ENCODE data around the gene ZNF345.

Gene ZNF345

DNA sequence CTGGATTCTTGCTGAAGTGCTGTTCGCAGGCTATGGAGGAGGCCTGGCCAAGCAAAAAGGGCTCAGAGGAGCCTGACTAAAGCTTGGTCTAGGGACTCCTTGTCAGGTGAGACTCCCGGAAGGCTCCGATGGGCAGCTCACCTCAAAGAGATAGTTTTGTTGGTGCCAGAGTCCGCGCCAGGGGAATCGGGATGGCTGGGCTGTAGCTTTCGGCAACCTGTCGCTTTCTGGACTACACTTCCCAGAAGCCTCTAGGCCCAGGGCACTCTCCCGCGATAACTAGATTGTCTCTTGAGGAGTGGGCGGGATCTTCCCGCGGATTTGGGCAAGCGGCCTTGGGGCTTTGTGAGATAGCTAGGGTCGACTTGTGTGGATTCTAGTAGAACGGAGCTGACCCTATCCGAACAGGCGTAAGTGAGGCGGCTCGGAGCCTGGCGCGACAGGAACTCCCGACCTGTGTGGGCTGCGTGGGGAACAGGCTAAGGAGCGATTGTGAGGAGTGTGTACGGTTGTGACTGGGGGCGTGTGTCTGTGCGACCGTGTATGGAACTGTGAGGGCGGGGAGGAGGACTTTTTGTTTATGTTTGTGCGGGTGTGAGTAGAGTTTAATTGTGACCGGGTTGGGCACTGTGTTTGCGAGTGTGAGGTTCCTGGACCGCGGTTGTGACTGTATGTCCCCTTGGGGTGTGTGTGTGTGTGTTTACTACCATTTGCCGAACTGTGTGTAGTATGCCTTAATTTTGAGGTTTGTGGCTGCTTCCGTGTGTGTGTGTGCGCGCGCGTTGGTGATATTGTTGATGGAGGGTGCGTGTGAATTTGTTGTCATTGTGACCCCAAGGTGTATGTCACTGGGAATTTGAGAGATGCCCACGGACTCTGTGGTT lies at the start of gene ZNF345:
Gene ZNF345, plus strand, starts transcription at position 318 of the 884 bp plus-strand sequence. CDS start 25,955 bp downstream, outside the sequence.
- peak; percentile 98 for DNase-seq

DNA sequence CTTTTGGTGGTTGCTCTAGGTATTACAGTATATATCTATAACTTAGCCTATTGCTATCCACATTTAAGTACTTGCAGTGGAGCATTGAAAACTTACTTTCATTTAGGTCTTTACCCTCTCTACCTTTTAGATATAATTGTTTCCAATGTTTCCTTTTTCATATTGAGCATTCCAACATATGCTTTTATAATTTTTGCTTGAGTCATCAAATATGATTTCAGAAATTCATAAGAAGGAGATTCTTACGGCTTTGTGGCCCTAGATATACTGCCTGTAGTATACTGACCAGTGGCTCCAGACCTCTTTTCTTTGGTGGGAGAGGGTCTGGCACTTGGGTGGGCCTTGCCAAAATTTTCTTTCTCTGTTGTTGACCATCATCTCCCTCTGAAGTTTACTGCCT lies 45.3 kb upstream of the ZNF345 start:
- no peak for DNase-seq

DNA sequence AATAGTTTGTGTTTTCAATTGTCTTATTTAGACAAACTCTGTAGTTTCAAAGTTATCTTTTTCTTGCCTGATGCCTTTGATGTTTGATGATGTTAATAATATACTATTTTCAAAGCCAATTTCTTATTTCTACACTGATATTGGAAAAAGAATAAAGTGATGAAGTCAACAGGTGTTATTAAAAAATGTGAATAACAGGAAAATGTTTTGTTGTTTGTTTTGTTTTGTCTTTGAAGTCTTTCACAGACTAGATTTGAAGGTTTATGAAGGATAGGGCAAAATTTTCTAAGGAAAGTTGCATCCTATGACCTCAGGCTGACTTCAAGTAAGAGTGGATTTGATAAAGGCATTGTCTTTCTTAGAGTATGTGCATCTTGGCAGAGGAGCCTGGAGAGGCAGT lies 43.6 kb upstream of the ZNF345 start:
- DNase-seq, result no peak

DNA sequence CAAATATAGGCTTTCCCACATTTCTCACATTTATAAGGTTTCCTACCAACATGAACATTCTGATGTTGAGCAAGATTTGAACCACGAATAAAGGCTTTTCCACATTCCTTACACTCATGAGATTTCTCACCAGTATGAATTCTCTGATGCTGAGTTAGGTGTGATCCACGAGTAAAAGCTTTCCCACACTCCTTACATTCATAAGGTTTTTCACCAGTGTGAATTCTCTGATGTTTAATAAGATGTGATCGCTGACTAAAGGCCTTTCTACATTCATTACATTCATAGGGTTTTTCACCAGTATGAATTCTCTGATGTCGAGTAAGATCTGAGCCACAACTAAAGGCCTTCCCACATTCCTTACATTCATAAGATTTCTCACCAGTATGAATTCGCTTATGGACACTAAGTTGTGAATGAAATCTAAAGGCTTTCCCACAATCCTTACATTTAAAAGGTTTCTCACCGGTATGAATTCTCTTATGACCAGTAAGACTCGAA lies 31.5 kb upstream of the ZNF345 start:
- DNase-seq, result no peak

DNA sequence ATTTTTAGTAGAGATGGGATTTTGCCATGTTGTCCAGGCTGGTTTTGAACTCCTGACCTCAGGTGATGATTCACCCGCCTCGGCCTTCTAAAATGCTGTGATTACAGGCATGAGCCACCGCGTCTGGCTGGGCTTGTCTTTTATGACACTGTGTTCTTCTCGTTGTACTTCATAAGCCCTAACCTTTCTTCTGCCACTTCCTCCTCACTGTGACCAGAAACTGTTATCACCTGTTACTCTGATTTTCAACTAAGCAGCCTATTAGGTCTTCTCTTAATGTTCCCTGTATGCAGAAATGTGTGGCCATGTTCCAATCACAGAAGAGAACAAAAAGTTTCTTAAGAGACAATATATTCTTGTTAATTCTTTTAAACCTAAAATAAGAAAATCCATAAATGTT lies 28.9 kb upstream of the ZNF345 start:
- no peak for DNase-seq

DNA sequence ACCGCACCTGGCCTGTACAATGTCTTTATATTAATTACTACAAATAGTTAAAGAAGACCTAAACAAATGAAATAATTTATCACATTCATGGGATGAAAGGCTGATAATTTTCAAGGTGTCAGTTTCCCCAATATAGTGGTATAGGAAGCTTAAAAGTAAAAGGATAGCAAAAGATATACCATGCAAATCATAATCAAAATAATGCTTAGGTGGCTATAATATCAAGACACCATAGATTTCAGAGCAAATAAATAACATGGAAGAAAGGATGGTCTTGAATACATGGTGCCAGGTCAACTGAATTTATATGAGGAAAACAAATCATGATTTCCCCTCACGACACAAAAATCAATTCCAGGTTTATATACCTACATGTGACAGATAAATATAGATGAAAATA lies 17.2 kb upstream of the ZNF345 start:
- DNase-seq, result no peak

DNA sequence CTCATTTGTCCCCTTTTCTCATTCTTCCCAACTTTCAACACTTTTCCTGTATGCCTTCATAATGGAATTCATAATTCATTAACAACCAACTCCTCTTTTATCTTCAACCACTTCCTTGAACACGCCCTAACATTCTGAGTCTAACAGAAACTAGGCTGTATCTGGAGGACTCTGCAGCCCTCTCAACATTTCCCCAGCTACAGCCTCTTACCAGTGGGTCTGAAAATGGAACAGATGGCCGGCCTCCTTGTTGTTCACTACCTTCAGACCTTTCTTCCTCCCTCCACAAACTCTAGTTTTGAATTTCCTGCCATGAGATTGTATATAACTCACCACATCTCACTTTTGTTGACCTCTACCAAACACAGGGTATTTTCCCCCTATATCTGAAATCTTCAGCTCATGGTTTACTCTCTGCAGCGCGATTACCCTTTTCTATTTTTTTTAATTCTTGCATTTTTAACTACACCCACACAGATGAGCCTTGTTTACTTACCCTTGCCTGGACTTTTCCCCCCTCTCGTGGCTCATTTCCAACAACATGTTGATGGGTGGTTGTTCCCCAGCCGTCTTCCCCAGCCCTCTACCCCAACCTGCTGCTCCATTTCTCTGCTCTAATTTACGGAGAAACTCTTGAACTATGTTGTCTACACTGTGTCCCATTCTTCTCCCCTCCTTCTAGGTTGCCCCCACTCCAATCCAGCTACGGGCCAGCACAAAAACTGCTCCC lies 13.3 kb upstream of the ZNF345 start:
- peak in 1 of 2 experiments; percentile 29 for DNase-seq

DNA sequence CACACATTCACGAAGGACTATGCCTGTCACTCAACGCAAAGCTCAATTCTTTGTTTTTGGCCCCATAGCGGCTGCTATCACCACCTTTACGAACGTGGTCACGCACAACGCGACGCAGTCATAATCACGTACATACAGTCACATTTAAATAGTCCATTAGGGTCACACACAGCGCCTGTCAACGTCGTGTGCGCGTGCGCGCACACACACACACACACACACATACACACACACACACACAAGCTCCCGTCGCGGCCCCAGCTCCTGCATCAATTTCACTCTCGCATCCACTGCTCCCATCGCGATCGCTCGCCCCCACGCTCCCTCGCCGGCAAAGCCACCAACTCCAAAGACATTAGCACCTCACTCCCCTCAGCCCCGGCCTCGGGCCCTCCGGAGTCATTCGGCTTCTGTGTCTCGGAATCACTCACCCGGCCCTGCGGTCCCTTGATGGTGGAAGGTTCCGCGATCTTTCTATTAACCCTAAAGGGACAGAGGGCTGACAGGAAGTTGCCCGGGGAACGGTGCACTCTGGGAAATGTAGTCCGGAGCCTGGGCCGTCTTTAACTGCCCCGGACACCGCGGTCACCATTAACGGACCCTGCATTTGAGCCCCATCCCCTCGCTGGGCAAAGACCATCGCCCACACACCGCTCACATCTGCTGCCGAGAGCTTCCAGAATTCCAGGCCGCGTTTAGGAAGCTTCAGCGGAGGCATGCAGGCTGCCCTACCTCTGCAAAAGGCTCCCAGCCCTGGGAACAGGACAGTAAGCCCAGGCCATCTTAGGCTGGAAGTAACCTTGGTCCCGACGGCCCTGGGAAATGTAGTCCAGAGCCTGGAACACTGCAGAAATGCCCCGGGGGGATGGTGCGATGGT lies 12.5 kb upstream of the ZNF345 start, which contains the start of gene ZNF790:
Gene ZNF790, minus strand, starts transcription at position 482 of the 878 bp plus-strand sequence. CDS start 12,768 bp downstream, outside the sequence.
- DNase-seq, result peak; percentile 92 to 96

DNA sequence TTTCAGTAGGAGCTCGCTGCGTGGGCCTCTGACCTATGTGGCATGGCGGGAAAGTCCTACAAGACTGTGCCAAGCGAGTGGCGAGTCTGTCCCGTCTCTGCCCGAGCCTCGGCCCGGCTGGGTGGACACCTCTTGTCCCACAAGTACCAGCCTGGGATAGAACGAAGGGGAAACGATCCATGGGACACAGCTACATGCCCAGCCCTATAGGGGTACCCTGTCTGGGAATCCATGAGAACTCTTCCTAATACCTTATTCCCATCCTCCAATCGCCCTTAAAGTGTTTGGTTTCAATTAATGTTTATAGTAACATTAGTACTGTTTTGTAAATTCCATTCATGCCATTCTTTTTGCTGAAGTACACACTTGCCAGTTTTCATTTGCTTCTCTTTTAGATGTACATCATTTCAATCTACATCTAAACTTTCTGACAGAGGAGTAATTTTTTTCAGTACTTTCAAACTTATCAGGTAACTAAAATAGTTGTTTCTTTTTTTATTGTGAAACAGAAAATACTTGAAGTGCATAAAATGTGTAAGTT lies 11.8 kb upstream of the ZNF345 start:
- DNase-seq, result no peak

DNA sequence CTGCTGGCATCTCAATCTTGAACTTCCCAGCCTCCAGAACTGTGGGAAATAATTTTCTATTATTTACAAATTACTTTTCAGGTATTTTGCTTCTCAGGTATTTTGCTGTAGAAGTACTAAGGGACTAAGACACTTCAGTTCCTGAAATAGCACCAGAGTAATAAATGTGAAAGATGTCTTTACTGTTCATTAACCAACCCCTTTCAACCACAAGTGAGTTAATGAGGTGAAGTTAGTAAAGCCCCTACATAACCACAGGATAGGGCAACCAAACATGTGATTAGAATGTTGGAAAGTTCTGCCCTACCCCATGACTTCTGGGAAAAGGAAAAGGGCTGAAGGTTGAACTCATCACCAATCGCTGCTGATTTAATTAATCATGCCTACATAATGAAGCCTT lies 2.7 kb upstream of the ZNF345 start:
- DNase-seq, result no peak

DNA sequence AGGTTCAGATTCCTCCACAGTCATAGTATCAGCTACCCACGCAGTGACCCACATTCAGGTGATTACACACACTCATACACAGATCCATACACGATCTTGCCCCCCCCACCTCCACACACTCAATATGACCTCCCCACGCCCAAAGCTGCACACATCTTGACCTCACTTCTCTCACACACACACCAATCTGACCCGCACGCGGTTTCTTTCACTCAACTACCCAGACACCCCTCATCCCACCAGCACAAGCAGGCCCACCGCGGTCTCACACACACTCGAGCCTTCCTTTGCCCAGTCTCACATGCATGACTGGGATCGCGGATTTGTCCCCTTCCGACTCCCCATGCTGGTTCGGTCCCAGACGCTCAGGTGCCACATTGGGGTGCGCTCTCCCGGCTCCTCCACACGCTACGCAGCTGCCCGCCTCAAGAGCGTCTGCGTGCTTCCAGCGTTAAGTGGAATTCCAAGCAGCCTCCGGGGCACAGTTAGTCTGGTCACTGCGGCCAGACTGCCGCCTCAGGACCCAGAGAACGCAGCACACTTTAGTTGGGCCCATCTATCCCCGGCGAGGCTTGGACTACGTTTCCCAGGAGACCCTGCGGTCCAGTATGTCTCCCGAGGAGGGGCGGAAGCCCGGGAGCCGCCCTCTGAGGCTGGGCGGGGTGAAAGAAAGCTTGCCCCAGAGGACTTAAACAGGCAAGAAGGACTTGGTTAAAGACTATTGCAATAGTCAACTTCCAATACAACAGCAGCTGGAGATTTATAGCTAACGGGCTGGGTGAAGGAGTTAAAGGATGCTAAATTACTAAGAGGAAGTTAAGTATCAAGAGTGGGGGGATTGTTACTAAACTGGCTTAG lies 746 bp upstream of the ZNF345 start:
- DNase-seq, result peak; percentile 75 to 92

DNA sequence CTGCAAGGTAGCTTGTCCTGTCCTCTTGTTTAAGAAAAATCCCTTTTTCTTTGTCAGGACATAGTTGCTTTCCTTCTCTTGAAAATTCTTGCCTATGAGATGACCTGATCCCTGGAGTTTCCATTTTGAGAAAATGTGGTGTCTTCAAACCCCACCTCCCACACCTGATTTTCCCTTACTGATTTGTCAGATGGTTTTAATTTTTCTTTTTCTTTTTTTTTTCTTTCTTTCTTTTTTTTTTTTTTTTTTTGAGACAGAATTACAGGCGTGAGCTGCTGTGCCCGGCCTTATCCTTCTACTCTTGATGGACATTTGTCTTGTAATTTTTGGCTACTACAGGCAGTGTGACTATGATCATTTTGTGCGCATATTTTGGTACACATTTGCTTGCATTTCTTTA lies 1.2 kb downstream of the ZNF345 start:
- no peak for DNase-seq

DNA sequence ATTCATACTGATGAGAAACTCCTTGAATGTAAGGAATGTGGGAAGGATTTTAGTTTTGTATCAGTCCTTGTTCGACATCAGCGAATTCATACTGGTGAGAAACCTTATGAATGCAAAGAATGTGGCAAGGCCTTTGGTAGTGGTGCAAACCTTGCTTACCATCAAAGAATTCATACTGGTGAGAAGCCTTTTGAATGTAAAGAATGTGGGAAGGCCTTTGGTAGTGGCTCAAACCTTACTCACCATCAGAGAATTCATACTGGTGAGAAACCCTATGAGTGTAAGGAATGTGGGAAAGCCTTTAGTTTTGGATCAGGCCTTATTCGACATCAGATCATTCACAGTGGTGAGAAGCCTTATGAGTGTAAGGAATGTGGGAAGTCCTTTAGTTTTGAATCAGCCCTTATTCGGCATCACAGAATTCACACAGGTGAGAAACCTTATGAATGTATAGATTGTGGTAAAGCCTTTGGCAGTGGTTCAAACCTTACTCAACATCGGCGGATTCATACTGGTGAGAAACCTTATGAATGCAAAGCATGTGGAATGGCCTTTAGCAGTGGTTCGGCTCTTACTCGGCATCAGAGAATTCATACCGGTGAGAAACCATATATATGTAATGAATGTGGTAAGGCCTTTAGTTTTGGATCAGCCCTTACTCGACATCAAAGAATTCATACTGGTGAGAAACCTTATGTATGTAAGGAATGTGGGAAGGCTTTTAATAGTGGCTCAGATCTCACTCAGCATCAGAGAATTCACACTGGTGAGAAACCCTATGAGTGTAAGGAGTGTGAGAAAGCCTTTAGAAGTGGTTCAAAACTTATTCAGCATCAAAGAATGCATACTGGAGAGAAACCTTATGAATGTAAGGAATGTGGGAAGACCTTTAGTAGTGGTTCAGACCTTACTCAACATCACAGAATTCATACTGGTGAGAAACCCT lies 26.6 kb downstream of the ZNF345 start:
- no peak for DNase-seq

DNA sequence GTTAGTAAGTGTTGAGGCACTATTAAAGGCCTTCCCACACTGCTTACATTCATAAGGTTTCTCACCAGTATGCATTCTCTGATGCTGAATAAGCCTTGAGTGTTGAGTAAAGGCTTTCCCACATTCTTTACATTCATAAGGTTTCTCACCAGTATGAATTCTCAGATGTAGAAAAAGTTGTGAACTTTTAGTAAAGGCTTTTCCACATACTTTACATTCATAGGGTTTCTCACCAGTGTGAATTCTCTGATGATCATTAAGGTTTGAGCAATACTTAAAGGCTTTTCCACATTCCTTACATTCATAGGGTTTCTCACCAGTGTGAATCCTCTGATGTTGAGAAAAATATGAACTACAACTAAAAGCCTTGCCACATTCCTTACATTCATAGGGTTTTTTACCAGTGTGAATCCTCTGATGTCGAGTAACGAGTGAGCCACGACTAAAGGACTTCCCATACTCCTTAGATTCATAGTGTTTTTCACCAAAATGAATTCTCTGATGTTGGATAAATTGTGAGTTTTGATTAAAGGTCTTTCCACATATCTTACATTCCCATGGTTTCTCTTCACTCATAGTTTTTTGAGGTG lies 41.2 kb downstream of the ZNF345 start:
- no peak for DNase-seq

DNA sequence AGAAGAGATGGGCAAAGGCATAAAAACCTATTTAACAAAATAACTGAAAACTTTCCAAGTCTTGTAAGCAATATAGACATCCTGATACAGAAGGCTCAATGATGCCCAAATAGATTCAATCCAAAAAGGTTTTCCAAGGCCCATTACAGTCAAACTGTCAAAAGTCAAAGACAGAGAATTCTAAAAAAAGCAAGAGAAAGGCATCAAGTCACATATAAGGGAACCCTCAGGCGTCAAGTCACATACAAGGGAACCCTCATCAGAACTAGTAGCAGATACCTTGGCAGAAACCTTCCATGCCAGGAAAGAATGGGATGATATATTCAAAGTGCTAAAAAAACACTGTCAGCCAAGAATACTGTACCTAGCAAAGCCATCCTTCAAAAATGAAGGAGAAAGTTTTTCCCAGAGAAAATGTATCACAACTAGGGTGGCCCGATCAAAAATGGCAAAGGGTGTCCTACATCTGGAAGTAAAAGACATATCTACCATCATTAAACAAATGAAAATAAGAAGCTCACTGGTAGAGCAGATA lies 44.2 kb downstream of the ZNF345 start:
- DNase-seq, result no peak

DNA sequence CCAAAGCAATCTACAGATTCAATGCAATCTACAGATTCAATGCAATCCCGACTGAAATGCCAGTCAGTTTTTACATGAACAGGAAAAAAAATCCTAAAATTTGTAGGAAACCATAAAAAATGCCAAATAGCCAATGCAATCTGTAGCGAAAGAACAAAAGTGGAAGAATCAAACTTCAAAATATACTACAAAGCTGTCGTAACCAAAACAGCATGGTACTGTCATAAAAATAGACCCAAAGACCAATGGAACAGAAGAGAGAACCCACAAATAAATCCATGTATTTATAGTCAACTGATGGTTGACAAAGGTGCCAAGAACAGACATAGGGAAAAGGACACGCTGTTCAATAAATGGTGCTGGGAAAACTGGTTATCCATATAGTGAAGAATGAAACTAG lies 47.7 kb downstream of the ZNF345 start:
- DNase-seq, result no peak

DNA sequence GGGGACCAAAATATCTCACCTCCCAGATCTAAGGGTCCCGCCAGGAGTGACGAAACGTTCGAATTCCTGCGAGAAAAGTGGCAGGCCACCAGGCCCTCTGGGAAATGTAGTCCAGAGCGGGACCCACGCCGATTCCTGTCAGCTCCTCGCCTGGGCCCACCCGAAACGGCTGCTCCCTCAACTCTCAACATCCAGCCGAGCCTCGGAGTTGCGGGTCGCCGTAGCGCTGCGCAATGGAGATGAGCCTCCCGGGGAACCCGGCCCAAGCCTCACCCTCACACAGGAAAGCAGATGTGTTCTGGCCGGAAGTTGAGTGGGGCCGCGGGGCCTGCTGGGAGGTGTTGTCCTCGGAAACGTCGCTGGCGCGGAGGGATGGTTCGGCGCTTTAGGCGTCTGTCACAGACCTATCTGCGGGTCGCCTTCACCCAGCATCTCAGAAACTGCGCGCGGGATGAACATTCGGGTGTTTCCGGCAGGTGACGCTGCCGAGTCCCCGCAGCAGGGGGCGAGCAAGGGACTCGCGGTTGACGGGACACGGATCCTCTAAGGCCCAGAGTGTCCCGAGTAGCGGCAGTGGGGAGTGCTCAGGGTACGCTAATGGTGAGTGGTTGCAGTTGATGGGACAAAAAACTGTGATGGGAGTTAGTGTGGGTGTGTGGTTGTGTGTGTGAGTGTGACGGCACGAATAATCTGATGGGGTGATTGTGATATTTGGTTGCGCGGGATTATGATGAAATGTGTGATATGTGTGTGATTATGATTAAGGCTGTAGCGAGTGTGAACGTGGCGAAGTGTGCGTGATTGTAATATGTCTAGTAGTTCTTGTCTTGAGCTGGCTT lies 65.5 kb downstream of the ZNF345 start, which contains the start of the genes ZNF568 and ZNF829:
Gene ZNF568, plus strand, starts transcription at position 341 of the 839 bp plus-strand sequence. CDS start 6,439 bp downstream, outside the sequence.
Gene ZNF829, minus strand, starts transcription at position 300 of the 839 bp plus-strand sequence. CDS start 1,124 bp downstream, outside the sequence.
- peak; percentile 89 to 96 for DNase-seq

DNA sequence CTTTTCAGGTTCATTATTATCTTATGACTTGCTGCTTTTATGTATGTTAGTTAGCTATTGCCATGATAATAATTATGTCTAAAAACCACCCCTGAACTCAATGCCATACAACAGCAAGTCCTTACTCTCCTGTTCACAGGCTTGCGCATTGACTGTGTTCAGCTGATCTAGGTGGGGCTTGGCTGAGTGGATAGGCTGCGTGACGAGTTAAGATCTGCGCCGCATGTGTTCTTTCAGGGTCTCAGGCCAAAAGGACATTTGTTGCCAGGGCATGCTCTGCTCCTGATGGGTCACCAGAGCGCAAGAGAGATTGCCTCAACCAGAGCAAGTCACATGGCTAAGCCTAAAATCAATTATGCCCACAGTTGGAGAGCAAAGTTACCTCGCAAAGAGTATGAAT lies 66.3 kb downstream of the ZNF345 start:
- peak in 1 of 2 experiments; percentile 1 for DNase-seq

Data from NCI-H524 (cell line).